ENCODE data around the gene RNASE9. TPM values are rescaled to one million over a fixed set of nuclear protein-coding genes. Genes with fewer than 3 reads are reported as not detected.
"Not testable (repeated sequence)": the region's sequence is repeated elsewhere in the genome, so short reads cannot be mapped to it uniquely, and the experiment has no call there.

Gene RNASE9
- total and polyA plus RNA-seq, 9 donors, result not detected

DNA sequence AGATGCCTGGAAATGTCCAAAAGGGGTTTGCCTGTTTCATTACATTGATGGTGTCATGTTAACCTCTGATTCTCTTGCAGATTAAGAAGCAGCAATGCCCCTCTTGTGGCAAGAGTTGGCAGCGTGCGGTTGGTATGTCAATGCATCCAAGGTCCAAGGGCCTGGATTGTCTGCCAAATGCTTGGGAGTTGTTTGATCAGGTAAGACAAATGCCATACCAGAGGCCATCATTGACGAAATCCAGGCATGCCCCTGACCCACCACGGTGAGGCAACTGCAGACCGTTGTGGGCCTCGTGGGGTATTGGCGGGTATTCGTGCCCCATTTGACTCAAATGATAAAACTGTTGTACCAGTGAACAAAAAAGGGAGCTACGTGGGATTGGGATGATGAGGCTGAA lies 41.7 kb upstream of the RNASE9 start:
- H3K36me3 ChIP-seq, result no peaks in the 10 kb centered on the region
- TF ChIP-seq CTCF (IDR thresholded peaks at IDR 0.05) (no peak), EP300 (IDR thresholded peaks at IDR 0.05) (no peak), POLR2A (IDR thresholded peaks at IDR 0.05) (no peak)
- H3K9me3 ChIP-seq, result no peaks in the 10 kb centered on the region
- no peak overlapping the region for H3K27ac ChIP-seq
- no peak overlapping the region for H3K4me3 ChIP-seq
- no peaks in the 10 kb centered on the region for H3K27me3 ChIP-seq
- WGBS, 3 donors, result 86 to 90% (median 88%) methylated on average over 9 of the region's 9 CpGs
- H3K4me1 ChIP-seq (ENCODE audit: insufficient read depth), result no peaks in the 10 kb centered on the region
- DNase-seq, result no peak
- intact Hi-C loops (cut with DNase I), result no loop called here

- no peaks in the 10 kb centered on the region for H3K36me3 ChIP-seq
- H3K4me3 ChIP-seq, result no peak overlapping the region
- 75 to 80% (median 79%) methylated on average over 12 of the region's 12 CpGs for WGBS, 3 donors
- no peaks in the 10 kb centered on the region for H3K27me3 ChIP-seq
- TF ChIP-seq CTCF (IDR thresholded peaks at IDR 0.05) (no peak), POLR2A (IDR thresholded peaks at IDR 0.05) (no peak), EP300 (IDR thresholded peaks at IDR 0.05) (no peak)
- H3K4me1 ChIP-seq (ENCODE audit: insufficient read depth), result no peaks in the 10 kb centered on the region
- intact Hi-C loops (cut with DNase I), result no loop called here
- no peaks in the 10 kb centered on the region for H3K9me3 ChIP-seq
- no peak overlapping the region for H3K27ac ChIP-seq
- no peak for DNase-seq
Observed at GRCh38 chr14:20601522-20601921, 40.7 kb upstream of the RNASE9 start.

GRCh38 chr14:20597108-20597507 lies 36.3 kb upstream of the RNASE9 start:
- 54 to 82% (median 71%) methylated on average over 1 of the region's 1 CpG for WGBS, 3 donors

GRCh38 chr14:20595726-20596125 lies 34.9 kb upstream of the RNASE9 start:
- H3K4me3 ChIP-seq; H3K27me3 ChIP-seq; DNase-seq; intact Hi-C loops (cut with DNase I); H3K9me3 ChIP-seq; H3K27ac ChIP-seq; H3K36me3 ChIP-seq; H3K4me1 ChIP-seq (ENCODE audit: insufficient read depth): not testable (repeated sequence)
- 93 to 96% (median 94%) methylated on average over 3 of the region's 3 CpGs for WGBS, 3 donors

More at GRCh38 chr14:20597108-20597507, 36.3 kb upstream of the RNASE9 start:
- Histone ChIP-seq H3K27me3 (no peaks in the 10 kb centered on the region), H3K36me3 (no peaks in the 10 kb centered on the region), H3K9me3 (no peaks in the 10 kb centered on the region), H3K4me1 (ENCODE audit: insufficient read depth) (no peaks in the 10 kb centered on the region), H3K27ac (no peak overlapping the region), H3K4me3 (no peak overlapping the region)
- intact Hi-C loops (cut with DNase I), result no loop called here
- no peak for DNase-seq
- TF ChIP-seq CTCF (IDR thresholded peaks at IDR 0.05) (no peak), EP300 (IDR thresholded peaks at IDR 0.05) (no peak), POLR2A (IDR thresholded peaks at IDR 0.05) (no peak)

DNA sequence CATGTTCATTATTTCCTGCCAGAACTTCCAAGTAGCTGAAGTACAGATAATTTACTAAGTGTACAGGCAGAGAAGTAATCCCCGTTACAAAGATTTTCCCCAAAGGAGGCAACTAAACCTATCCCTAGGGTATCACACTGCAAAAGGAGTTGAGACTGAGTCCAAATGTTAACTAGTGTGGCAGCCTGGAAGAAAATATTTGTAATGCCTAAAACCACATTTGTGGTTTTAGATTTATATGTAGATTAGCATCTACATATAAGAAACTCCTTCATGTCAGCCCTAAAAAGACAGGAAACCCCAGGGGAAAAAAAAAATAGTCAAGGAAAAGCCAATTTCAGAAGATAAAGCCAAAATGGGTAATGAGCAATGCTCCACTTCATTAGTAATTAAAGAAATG lies 31.7 kb upstream of the RNASE9 start:
- Histone ChIP-seq H3K4me3 (no peak overlapping the region), H3K9me3 (no peaks in the 10 kb centered on the region), H3K4me1 (ENCODE audit: insufficient read depth) (no peaks in the 10 kb centered on the region), H3K27me3 (no peaks in the 10 kb centered on the region), H3K27ac (no peak overlapping the region), H3K36me3 (no peaks in the 10 kb centered on the region)
- TF ChIP-seq CTCF (IDR thresholded peaks at IDR 0.05), result no peak
- TF ChIP-seq EP300 (IDR thresholded peaks at IDR 0.05), result no peak
- no peak for TF ChIP-seq POLR2A (IDR thresholded peaks at IDR 0.05)
- DNase-seq, result no peak
- intact Hi-C loops (cut with DNase I), result no loop called here
- WGBS, 3 donors, result 42 to 47% (median 44%) methylated on average over 1 of the region's 1 CpG

All from ovary (tissue), 9 donors.